GM19035 (cell line): ENCODE results near the gene PFDN1.
"Not testable (repeated sequence)": the region's sequence is repeated elsewhere in the genome, so short reads cannot be mapped to it uniquely, and the experiment has no call there.

Experiments used
- ATAC-seq: cut with Tn5 transposase; IDR thresholded peaks from one replicate; pipeline ENCODE4 v1.9.1; 2021; ENCODE audit not compliant: unreplicated experiment

The PFDN1 gene

DNA sequence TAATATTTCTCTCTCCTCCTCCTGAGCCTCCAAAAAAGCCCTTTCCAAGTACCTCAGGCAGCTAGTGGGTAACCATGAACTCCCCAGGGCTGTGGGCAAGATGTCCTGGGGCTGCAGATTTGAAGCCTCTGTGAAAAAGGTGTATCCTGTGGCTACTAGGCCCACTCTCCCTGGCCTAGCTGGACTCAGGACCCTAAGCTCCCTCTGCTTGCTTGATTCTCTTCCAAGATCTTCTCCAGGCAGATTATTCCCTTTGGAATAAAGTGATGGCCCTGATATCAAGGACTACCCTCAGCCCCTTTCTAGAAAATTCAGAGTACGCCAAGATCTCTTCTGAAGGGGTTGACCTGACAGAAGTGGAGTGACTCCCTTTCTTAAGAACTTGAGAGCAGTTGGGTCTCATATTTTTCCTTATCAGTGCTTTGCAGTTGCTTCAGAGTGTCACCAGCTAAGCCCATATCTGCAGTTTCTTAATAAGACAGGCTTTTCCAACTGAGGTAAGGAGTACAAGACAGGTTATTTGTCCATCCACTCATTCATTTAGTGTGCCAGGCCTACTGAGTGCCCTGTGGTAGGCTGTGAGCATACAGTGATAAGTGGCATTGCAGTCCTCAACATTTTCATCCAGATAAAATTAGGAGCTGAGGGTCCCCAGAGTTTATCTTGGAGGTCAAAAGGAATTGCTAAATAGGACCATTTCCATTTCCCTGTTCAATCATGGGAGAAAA lies 85.4 kb downstream of the PFDN1 start:
- ATAC-seq: no peak

DNA sequence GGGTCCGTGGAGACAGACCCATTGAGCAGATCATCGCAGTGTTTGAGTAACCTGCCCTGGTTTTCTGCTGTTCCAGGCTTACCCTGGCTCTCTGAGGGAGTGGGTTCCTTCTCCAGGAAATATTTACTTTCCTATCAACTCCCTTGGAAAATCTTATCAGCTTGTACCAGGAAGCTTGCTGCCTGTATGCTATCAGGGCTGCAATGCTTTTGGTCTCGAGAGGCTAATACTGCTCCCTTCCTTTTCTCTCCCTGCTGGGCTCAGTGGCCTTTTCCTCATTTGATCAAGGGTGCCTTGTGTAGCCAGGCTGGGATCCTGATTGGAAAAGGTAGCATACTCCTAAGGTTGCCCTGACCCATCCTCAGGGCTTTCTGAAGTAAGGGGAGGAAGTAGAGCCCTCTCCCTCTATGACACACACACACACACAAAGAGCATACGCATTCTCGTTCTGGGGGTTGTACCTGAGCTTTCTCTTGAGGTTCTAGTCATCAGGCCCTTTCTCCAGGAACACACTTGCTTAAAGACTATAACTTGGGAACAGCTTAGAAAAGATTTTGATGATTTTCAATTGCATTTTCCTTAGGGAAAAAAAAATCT lies 86.3 kb downstream of the PFDN1 start:
- ATAC-seq: no peak

DNA sequence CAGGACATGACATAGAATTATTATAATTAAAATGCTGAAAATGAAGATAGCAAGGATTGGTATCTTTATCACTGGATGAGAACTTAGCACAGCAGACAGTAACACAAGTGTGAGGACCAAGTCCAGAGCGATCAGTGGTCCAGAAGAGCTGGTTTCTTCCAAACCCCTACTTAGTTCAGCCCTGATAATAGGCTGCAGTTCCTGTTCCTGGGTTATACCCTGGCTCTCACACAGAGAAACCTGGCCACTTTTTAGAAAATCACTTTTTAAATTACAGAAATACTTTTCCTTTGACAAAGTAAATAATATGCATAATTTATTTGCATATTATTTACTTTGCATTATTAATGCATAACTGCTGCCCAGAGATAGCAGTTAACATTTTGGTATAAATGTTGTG lies 87.6 kb downstream of the PFDN1 start:
- no peak for ATAC-seq

DNA sequence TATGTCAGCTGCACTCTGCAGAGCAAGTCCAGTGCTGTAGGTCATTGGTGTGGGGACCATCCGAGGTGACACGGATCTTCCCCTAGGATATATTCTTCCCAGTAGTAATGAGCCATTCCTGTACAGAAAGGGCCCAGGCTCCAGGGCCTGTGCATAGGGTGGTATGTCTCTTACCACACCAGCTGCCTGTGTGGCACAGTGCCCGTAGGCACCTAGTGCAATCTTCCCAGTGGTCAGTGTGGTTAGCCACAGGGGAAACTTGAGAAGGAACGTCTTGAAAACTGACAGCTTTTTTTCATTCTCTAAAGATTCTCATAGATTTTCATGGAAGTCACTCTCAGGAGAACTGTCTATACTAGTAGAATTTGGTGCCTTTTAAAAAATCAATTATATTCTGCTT lies 88.1 kb downstream of the PFDN1 start:
- no peak for ATAC-seq

- ATAC-seq: no peak
These were observed 89.4 kb downstream of the PFDN1 start for GRCh38 chr5:140213370-140213983.

DNA sequence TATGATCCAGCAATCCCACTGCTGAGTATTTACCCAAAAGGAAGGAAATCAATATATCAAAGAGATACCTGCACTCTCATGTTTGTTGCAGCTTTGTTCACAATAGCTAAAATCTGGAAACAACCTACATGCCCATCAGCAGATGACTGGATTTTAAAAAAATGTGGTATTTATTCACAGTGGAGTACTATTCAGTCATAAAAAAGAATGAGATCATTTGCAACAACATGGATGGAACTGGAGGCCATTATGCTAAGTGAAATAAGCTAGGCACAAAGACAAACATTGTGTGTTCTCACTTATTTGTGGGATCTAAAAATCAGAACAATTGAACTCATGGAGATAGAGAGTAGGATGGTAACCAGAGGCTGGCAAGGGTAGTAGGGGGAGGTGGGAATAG lies 94.8 kb downstream of the PFDN1 start:
- ATAC-seq: no peak

- ATAC-seq: no peak
These were observed 95.5 kb downstream of the PFDN1 start for GRCh38 chr5:140207250-140207964.

- ATAC-seq: no peak
These were observed 96.9 kb downstream of the PFDN1 start for GRCh38 chr5:140205952-140206351.

DNA sequence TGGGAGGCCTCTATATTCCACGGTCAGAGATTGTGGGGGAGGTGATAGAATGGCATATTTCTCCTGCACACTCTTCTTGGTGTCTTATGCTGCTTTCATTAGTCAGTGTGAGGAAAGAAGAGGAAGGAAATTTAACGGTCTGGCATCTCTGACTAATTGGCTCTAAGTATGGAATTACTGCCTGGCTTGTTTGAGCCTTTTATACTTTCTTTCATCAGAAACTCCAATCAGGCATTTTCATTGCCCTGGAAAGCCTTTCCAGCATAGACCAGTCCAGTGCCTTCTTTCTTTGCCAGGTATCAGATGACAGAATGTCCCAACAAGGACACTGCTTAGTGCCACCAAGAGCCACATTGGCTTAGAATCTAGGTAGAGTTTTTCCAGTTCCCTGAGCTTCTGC lies 97.7 kb downstream of the PFDN1 start:
- ATAC-seq: no peak

GRCh38 chr5:140202610-140203009 lies 100.3 kb downstream of the PFDN1 start:
- ATAC-seq: no peak

GRCh38 chr5:140202078-140202477 lies 100.8 kb downstream of the PFDN1 start:
- no peak for ATAC-seq

DNA sequence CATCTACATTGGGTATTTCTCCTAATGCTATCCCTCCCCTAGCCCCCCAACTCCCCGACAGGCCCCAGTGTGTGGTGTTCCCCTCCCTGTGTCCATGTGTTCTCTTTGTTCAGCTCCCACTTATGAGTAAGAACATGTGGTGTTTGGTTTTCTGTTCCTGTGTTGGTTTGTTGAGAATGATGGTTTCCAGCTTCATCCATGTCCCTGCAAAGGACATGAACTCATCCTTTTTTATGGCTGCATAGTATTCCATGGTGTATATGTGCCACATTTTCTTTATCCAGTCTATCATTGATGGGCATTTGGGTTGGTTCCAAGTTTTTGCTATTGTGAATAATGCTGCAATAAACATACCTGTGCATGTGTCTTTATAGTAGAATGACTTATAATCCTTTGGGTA lies 104.0 kb downstream of the PFDN1 start:
- not testable (repeated sequence) for ATAC-seq

GRCh38 chr5:140197023-140197422 lies 105.9 kb downstream of the PFDN1 start:
- no peak for ATAC-seq

- ATAC-seq: no peak
These were observed 106.6 kb downstream of the PFDN1 start for GRCh38 chr5:140196115-140196814.
